HL-60 (cell line): ENCODE measurements around the gene APBA2.

ENCODE experiments used
- DNase-seq, 2 experiments: peaks; one replicate each; pipeline ENCODE4 v3.0.0-alpha.2; 2010 to 2020; ENCODE audit warnings: low read depth in 1 of 2, low spot score in 1 of 2
- H3K27ac ChIP-seq: fragments of 250-450 bp; sonication (Bioruptor Pico); replicated peaks from 2 replicates; pipeline ENCODE4 v1.5.1; 2020; ENCODE audit warnings: mild to moderate bottlenecking, moderate library complexity
- H3K27me3 ChIP-seq: fragments of 250-450 bp; sonication (Bioruptor Pico); 2 replicates; pipeline ENCODE4 v1.5.1; 2021; ENCODE audit warnings: mild to moderate bottlenecking, moderate library complexity; ENCODE audit not compliant: insufficient read depth, poor library complexity, severe bottlenecking
- H3K4me3 ChIP-seq: replicated peaks from 2 replicates; pipeline ENCODE4 v1.5.1; 2011; ENCODE audit warnings: mild to moderate bottlenecking, control low read depth, low read length; ENCODE audit not compliant: insufficient read depth
- CTCF ChIP-seq: IDR thresholded peaks from one replicate; pipeline ENCODE4 v1.5.1; 2011; ENCODE audit warnings: low read length, control low read depth, inconsistent platforms; ENCODE audit not compliant: insufficient read depth
- GABPA ChIP-seq: IDR thresholded peaks from 2 replicates; pipeline ENCODE4 v1.6.1; 2012; ENCODE audit warnings: low read depth
- POLR2AphosphoS5 ChIP-seq: IDR thresholded peaks from 2 replicates; pipeline ENCODE4 v1.6.1; 2012; ENCODE audit warnings: low read depth
- REST ChIP-seq: IDR thresholded peaks from 2 replicates; pipeline ENCODE4 v1.6.1; 2012; ENCODE audit warnings: low read depth; ENCODE audit not compliant: insufficient replicate concordance
- SPI1 ChIP-seq: IDR thresholded peaks from 2 replicates; pipeline ENCODE4 v1.6.1; 2012; ENCODE audit warnings: low read depth, mild to moderate bottlenecking, borderline replicate concordance

The APBA2 gene

GRCh38 chr15:28880680-28881079 lies 5.1 kb upstream of the APBA2 start:
- H3K27me3 ChIP-seq, result peaks cover 7% of the 10 kb centered on the region
- TF ChIP-seq POLR2AphosphoS5, result no peak
- TF ChIP-seq CTCF, result no peak
- no peak for TF ChIP-seq SPI1
- no peak for TF ChIP-seq GABPA
- no peak for TF ChIP-seq REST
- no peak for DNase-seq
- no peak overlapping the region for H3K27ac ChIP-seq
- no peak overlapping the region for H3K4me3 ChIP-seq

DNA sequence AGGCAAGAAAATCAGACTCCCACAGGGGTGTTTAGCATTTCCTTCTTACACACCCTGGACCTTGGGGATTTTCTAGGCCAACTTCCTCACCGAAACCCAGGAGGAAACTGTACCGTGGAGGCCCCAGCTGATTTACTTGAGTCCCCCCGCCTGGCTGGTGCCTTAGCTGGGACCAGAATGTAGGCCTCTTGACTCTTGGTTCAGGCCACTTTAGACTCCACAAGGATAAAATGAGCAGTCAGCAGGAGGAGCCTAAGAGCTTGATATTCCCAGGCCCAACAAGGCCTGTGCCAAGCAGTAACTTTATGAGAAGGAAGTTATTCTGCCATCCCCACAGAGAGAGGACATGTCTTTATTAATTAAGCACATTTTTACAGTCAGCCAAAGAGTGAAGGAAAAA lies 4.6 kb upstream of the APBA2 start:
- Histone ChIP-seq H3K27me3 (peaks cover 8% of the 10 kb centered on the region), H3K4me3 (no peak overlapping the region), H3K27ac (no peak overlapping the region)
- no peak for DNase-seq
- TF ChIP-seq CTCF (no peak), REST (no peak), POLR2AphosphoS5 (no peak), SPI1 (no peak), GABPA (no peak)

- TF ChIP-seq POLR2AphosphoS5 (no peak), CTCF (no peak), REST (no peak), SPI1 (no peak), GABPA (no peak)
- peaks cover 9% of the 10 kb centered on the region for H3K27me3 ChIP-seq
- DNase-seq, result no peak
- no peak overlapping the region for H3K4me3 ChIP-seq
- no peak overlapping the region for H3K27ac ChIP-seq
These were observed 4.2 kb upstream of the APBA2 start for GRCh38 chr15:28881600-28881999.
